OCI-LY3 (cell line): ENCODE data around the gene TTLL5.
"Not testable (repeated sequence)": the region's sequence is repeated elsewhere in the genome, so short reads cannot be mapped to it uniquely, and the experiment has no call there.

Experiments used
- H2AFZ ChIP-seq: fragments of 200-600, 300-600 bp; shearing (Covaris generic); 2 replicates; pipeline ENCODE4 v1.6.0; 2014; ENCODE audit warnings: antibody characterized with exemption, low read depth, low read length
- H3K27ac ChIP-seq: fragments of 200-600, 300-600 bp; sonication (generic); 2 replicates; pipeline ENCODE4 v1.5.1; 2014; ENCODE audit warnings: mild to moderate bottlenecking, low read length, moderate library complexity, mixed read lengths
- H3K27me3 ChIP-seq: fragments of 200-600, 300-600 bp; sonication (generic); 2 replicates; pipeline ENCODE4 v1.6.1; 2014; ENCODE audit warnings: low read depth, low read length, mixed read lengths
- H3K36me3 ChIP-seq: fragments of 200-600, 300-600 bp; sonication (generic); replicated peaks from 2 replicates; pipeline ENCODE3; 2014; ENCODE audit warnings: low read depth, low read length, mixed read lengths
- H3K4me1 ChIP-seq: fragments of 300-600, 200-600 bp; sonication (generic); 2 replicates; pipeline ENCODE4 v1.6.1; 2014; ENCODE audit warnings: low read length, mixed read lengths
- H3K4me2 ChIP-seq: fragments of 200-600, 300-600 bp; sonication (generic); 2 replicates; pipeline ENCODE4 v1.6.1; 2014; ENCODE audit warnings: low read length, mixed read lengths
- H3K4me3 ChIP-seq: fragments of 300-600, 200-600 bp; sonication (generic); 2 replicates; pipeline ENCODE4 v1.5.1; 2014; ENCODE audit warnings: antibody characterized with exemption, mild to moderate bottlenecking, low read length, moderate library complexity
- H3K79me2 ChIP-seq: fragments of 300-600, 200-600 bp; shearing (Covaris generic); 2 replicates; pipeline ENCODE4 v1.6.1; 2014; ENCODE audit warnings: mild to moderate bottlenecking, low read length, mixed read lengths
- H3K9ac ChIP-seq: fragments of 300-600, 200-600 bp; shearing (Covaris generic); 2 replicates; pipeline ENCODE4 v1.6.0; 2014; ENCODE audit warnings: mild to moderate bottlenecking, low read length, moderate library complexity
- H3K9me3 ChIP-seq: fragments of 200-600, 300-600 bp; shearing (Covaris generic); 2 replicates; pipeline ENCODE4 v1.6.1; 2014; ENCODE audit warnings: low read length, mixed read lengths; ENCODE audit not compliant: insufficient read depth
- H4K20me1 ChIP-seq: fragments of 200-600, 300-600 bp; sonication (generic); 2 replicates; pipeline ENCODE4 v1.6.1; 2016; ENCODE audit warnings: low read length, mixed read lengths; ENCODE audit not compliant: insufficient read depth
- CTCF ChIP-seq: fragments of 200-600, 300-600 bp; sonication (generic); IDR thresholded peaks from 2 replicates; pipeline ENCODE4 v1.5.1; 2014; ENCODE audit warnings: antibody characterized with exemption, low read length, low read depth
- EZH2phosphoT487 ChIP-seq: fragments of 200-600 bp; shearing (Covaris generic); IDR thresholded peaks from 2 replicates; pipeline ENCODE4 v1.6.1; 2018; ENCODE audit warnings: antibody characterized with exemption, mixed run types, low read depth

TTLL5 gene

GRCh38 chr14:75689012-75689411, 28.0 kb downstream of the TTLL5 start:
- H3K4me3 ChIP-seq: no peak overlapping the region
- H3K79me2 ChIP-seq: no peaks in the 10 kb centered on the region
- no peaks in the 10 kb centered on the region for H3K4me1 ChIP-seq
- TF ChIP-seq EZH2phosphoT487 (no peak), CTCF (no peak)
- no peak overlapping the region for H2AFZ ChIP-seq
- H3K9me3 ChIP-seq: no peaks in the 10 kb centered on the region
- H3K27me3 ChIP-seq: no peaks in the 10 kb centered on the region
- peaks cover 33% of the 10 kb centered on the region for H3K36me3 ChIP-seq
- no peaks in the 10 kb centered on the region for H4K20me1 ChIP-seq
- no peak overlapping the region for H3K27ac ChIP-seq
- no peak overlapping the region for H3K4me2 ChIP-seq
- H3K9ac ChIP-seq: no peak overlapping the region

GRCh38 chr14:75690010-75690409, 29.0 kb downstream of the TTLL5 start:
- no peak for TF ChIP-seq EZH2phosphoT487
- TF ChIP-seq CTCF: no peak
- Histone ChIP-seq H2AFZ (no peak overlapping the region), H3K27me3 (no peaks in the 10 kb centered on the region), H3K4me3 (no peak overlapping the region), H3K9ac (no peak overlapping the region), H3K36me3 (peaks cover 26% of the 10 kb centered on the region), H3K27ac (no peak overlapping the region), H4K20me1 (no peaks in the 10 kb centered on the region), H3K4me2 (no peak overlapping the region), H3K79me2 (no peaks in the 10 kb centered on the region), H3K4me1 (no peaks in the 10 kb centered on the region), H3K9me3 (no peaks in the 10 kb centered on the region)

GRCh38 chr14:75695025-75695424, 34.0 kb downstream of the TTLL5 start:
- not testable (repeated sequence) for H3K27me3 ChIP-seq, H2AFZ ChIP-seq, H3K4me3 ChIP-seq, H3K9ac ChIP-seq, H3K27ac ChIP-seq, H4K20me1 ChIP-seq, H3K79me2 ChIP-seq, H3K4me2 ChIP-seq, H3K9me3 ChIP-seq
- H3K36me3 ChIP-seq: peaks cover 33% of the 10 kb centered on the region
- H3K4me1 ChIP-seq: peaks cover 26% of the 10 kb centered on the region

GRCh38 chr14:75697386-75697785, 36.3 kb downstream of the TTLL5 start:
- peaks cover 26% of the 10 kb centered on the region for H3K4me1 ChIP-seq
- 0 out of 2 replicates have a peak overlapping the region, but pooled peaks have one; percentile 8 for H3K27ac ChIP-seq
- peak overlapping the region; percentile 10 for H3K4me2 ChIP-seq
- TF ChIP-seq CTCF: no peak
- no peak for TF ChIP-seq EZH2phosphoT487
- H3K36me3 ChIP-seq: peaks cover 36% of the 10 kb centered on the region
- no peak overlapping the region for H2AFZ ChIP-seq
- H3K79me2 ChIP-seq: no peaks in the 10 kb centered on the region
- no peaks in the 10 kb centered on the region for H4K20me1 ChIP-seq
- no peak overlapping the region for H3K9ac ChIP-seq
- no peaks in the 10 kb centered on the region for H3K27me3 ChIP-seq
- no peak overlapping the region for H3K4me3 ChIP-seq
- no peaks in the 10 kb centered on the region for H3K9me3 ChIP-seq

- Histone ChIP-seq H3K4me3 (no peak overlapping the region), H3K9ac (no peak overlapping the region), H2AFZ (no peak overlapping the region), H3K27ac (peak overlapping the region; percentile 25; the same call in 1 of the 2 replicates), H3K4me2 (peak overlapping the region; percentile 10), H3K79me2 (no peaks in the 10 kb centered on the region), H3K4me1 (peaks cover 27% of the 10 kb centered on the region), H3K36me3 (peaks cover 34% of the 10 kb centered on the region), H3K9me3 (no peaks in the 10 kb centered on the region), H4K20me1 (no peaks in the 10 kb centered on the region), H3K27me3 (no peaks in the 10 kb centered on the region)
- no peak for TF ChIP-seq CTCF
- no peak for TF ChIP-seq EZH2phosphoT487
Measured at GRCh38 chr14:75697918-75698317, 36.9 kb downstream of the TTLL5 start.
